IPS-18c (cell line): ENCODE results near the gene GARIN3.
"Not testable (repeated sequence)": the region's sequence is repeated elsewhere in the genome, so short reads cannot be mapped to it uniquely, and the experiment has no call there.

Source experiments
- H3K4me3 ChIP-seq: 2 replicates; pipeline ENCODE4 v1.7.0; 2013; ENCODE audit warnings: low read depth, mild to moderate bottlenecking, low read length, moderate library complexity; ENCODE audit not compliant: insufficient read depth
- H3K9me3 ChIP-seq: one replicate; pipeline ENCODE4 v1.6.1; 2013; ENCODE audit warnings: mild to moderate bottlenecking, low read length, moderate library complexity; ENCODE audit not compliant: control insufficient read depth, insufficient read depth

GARIN3 gene

DNA sequence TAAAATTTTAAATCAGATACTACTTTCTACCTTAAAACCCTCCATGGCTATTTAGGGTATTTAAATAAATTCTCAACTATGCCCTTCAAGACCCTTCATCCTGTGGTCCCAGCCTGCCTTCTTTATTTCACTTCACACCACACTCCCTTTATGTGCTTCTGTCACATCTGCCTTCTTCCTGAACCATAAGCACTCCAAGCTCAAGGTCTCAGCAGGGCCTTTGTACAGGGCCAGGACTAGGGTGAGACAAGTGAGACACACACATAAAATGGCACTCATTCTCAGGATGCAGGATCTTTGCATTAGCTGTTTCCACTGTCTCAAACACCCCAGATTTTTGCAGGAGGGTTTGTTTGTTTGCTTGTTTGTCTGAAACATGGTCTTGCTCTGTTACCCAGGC, 22.2 kb upstream of the GARIN3 start:
- Histone ChIP-seq H3K4me3 (no peak overlapping the region), H3K9me3 (no peaks in the 10 kb centered on the region)

DNA sequence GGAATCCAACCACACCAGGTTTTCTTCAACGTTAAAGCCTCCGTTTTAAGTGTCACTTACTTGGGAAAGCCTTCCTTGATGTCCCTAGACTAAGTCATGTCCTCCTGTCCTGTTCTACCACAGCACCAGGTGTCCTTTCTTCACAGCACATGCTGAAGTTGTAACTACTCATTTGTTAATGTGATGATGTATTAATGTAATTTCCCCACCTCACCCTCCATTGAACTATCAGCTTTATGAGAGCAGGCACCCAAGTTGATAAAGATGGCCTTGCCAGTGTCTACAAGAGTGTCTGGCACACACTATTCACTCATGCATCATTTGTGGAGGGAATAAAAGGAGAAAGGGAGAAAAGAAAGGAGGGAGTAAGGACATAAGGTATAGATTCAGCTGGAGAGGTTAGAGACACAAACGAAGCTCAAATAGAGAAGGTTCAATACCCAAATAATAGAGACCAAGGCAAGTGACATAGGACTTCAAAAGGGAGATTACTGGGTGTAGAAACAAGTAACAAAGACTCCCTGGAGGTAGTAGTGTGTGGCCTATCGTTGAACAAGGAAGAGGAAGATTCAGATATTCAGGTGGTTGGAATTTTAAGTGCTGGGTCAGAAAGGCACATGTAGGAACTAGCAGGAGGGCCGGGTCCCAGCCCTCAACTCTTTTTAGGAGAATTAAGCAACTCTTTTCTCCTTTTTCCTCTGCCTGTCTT, 21.1 kb upstream of the GARIN3 start:
- Histone ChIP-seq H3K9me3 (no peaks in the 10 kb centered on the region), H3K4me3 (no peak overlapping the region)

DNA sequence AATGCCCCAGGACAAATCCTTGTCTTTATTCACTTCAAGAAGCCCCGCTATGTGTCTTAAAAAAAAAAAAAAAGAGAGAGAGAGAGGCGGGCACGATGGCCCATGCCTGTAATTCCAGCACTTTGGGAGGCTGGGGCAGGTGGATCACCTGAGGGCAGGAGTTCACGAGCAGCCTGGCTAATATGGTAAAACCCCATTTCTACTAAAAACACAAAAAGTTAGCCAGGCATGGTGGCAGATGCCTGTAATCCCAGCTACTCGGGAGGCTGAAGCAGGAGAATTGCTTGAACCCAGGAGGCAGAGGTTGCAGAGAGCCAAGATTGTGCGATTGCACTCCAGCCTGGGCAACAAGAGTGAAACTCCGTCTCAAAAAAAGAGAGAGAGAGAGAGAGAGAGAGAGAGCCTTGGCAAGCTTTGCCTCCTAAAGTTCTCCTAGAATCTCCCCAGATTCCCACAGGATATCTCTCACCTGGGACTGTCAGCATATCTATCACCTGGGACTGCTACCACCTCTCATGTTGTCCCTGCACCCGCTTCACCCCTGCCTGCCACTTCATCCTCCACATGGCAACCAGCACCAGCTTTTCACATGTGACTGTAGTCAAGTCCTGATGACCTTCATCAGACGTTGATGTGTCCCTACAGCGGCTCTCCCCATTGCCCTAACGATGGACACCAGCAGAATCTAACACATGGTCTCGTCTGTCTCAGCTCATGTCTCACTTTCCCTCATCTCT, 20.4 kb upstream of the GARIN3 start:
- no peaks in the 10 kb centered on the region for H3K9me3 ChIP-seq
- no peak overlapping the region for H3K4me3 ChIP-seq

DNA sequence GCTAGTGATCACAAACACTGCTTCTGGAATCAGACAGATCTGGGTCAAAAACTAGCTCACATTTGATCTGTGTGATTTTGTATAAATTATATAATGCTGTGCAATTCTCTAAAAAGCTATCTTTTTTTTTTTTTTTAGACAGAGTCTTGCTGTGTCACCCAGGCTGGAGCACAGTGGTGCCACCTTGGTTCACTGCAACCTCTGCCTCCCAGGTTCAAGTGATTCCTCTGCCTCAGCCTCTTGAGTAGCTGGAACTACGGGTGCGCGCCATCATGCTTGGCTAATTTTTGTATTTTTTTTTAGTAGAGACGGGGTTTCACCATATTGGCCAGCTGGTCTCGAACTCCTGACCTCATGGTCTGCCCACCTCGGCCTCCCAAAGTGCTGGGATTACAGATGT, 19.1 kb upstream of the GARIN3 start:
- H3K4me3 ChIP-seq = not testable (repeated sequence)

DNA sequence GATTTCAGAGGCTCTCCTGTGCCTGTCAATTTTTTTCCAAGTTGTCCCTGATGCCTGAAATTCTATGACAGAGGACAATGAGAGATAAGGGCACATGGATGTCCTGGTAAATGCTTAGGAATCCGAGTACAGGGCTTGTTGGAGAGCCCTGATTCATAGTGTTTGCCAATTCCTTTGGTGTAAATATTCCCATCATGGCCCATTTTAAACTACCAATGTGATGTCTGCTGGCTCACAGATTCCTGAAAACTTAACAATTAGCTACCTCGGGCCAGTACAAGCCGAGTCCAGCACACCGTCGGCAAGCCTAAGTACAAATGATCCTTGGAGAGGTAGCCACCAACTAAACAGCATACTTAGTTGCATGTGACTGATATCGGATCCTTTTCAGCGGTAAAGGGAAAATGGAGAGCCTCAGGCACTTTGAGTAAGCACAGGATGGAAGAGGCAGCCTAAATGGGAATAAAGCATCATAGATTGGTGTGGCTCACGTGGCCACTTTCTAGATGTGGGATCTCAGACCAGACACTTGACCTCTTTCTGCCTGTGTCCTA, 18.1 kb upstream of the GARIN3 start:
- no peaks in the 10 kb centered on the region for H3K9me3 ChIP-seq
- no peak overlapping the region for H3K4me3 ChIP-seq

More for the DNA sequence above, 19.1 kb upstream of the GARIN3 start:
- H3K9me3 ChIP-seq = not testable (repeated sequence)

DNA sequence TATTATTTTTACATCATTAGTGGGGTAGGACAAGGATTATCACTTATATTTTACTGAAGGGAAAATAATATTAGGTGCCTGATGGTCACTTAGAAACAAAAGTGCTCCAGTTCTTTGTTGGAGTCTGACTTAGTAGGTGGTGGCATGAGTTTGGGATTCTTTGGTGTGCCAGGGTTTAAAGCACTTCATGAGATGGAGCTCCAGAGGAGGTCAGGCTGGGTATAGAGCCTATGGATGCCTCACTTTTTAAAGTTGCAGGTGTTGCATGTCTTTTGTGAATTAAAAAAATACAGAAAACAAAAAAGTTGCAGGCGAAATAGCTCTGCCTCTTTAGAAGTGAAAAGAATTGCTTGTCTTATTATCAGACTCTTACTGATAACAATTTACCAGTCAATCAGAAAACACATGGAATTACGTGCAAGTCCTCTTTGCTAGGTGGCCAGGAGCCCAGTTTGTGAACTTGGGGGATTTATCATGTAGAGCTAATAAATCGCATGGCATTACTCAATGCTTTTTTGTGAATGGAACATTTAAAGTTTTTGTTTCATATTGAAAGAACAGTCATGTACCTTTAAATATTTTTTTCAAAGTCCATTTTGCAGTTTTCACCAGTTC, 16.2 kb upstream of the GARIN3 start:
- no peak overlapping the region for H3K4me3 ChIP-seq
- H3K9me3 ChIP-seq = no peaks in the 10 kb centered on the region

DNA sequence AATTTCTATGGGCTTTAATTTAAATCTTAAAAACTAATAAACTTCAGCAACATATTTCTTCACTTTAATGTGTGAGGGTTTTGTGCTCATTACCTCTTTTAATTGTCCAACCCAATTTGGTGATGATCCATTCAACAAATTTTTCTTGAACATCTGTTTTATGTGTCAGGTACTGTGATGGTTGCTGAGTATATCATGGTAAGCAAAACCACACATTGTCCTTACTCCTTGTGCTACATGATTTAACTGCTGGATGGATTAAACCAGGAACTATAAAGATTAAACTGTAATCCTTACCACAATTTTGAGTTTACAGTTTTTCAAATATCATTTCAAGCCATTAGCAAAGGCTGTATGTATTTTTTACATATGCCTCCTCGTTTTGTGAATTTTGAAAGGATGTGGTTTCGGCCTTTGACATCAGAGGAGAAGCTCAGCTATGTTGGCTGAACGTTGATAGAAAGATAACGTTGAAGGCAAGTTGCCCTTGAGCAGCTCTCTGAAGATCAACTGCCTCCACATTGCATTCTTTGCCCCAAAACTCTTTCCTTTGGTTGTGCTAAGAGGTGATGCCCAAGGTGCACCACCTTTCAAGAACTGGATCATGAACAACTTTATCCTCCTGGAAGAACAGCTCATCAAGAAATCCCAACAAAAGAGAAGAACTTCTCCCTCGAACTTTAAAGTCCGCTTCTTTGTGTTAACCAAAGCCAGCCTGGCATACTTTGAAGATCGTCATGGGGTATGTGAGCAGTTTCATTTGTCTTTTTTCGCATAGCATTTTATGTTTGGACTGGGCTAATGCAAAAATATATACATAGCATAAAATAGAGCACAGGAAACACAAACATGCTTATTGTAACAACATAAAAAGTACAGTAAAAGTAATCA, 14.6 kb upstream of the GARIN3 start, which contains the start of gene ITK:
TSS of gene ITK (plus strand) at position 467 of the 891 bp plus-strand sequence. CDS start at position 605, 138 bp downstream.
- H3K4me3 ChIP-seq = no peak within 1 kb of the TSS
- no peaks in the 10 kb centered on the region for H3K9me3 ChIP-seq

DNA sequence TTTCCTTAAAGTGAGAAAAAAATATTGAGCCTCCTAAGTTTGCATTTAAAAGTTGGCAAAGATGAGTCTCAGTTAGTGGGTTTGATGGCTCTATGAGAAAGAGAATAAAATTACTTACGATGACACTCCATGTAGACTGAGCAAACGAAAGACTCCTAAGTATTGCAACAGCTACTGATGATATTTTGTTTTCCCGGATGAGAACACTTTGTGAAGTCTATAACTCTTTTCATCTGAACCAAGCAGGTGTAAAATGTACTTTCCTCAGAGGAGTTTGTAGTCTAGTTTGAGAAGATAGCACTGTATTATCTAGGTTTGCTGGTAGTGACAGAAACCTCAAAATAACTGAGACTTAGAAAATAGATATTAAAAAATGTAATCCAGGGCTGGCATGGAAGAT, 12.9 kb upstream of the GARIN3 start:
- Histone ChIP-seq H3K9me3 (no peaks in the 10 kb centered on the region), H3K4me3 (no peak overlapping the region)

DNA sequence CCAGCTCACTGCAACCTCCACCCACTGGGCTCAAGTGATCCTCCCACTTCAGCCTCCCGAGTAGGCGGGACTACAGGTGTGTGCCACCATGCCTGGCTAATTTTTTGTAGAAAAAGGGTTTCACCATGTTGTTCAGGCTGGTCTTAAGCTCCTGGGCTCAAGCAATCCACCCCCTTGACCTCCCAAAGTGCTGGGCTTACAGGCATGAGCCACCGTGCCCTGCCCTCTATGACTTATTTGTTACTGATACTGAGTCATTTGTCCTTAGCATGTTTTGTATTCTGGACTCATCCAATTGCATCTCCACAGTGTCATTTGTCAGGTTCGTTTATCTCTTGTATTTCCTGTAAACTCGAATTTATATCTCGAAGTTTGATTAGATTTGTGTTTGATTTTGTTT, 11.9 kb upstream of the GARIN3 start:
- no peaks in the 10 kb centered on the region for H3K9me3 ChIP-seq
- H3K4me3 ChIP-seq = no peak overlapping the region

DNA sequence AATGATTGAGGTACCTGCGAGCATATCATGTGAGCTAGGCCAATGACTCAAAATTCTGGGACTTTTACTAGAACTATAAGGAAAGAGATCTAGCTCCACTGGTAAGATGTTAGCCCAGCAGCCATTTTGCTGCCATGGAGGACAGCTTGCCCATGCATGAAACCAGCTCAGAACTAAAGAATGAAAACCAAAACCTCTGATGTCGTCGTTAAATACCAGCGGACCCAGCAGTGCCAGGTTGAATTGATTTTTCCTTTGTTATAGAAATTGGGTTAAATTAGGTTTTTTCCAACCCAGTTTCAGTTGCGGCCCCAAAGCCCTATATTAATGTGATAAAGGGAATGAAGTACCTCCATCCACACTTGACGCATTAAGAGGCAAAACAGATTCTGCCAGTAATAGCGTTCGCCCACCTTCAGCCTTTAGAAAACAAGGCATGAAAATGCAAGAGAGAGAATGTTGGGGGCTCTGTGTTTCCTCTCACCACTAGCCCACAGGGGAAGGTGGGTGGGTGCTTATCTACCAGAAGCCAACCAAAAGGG, 9.1 kb upstream of the GARIN3 start:
- Histone ChIP-seq H3K4me3 (no peak overlapping the region), H3K9me3 (peaks cover 4% of the 10 kb centered on the region)

DNA sequence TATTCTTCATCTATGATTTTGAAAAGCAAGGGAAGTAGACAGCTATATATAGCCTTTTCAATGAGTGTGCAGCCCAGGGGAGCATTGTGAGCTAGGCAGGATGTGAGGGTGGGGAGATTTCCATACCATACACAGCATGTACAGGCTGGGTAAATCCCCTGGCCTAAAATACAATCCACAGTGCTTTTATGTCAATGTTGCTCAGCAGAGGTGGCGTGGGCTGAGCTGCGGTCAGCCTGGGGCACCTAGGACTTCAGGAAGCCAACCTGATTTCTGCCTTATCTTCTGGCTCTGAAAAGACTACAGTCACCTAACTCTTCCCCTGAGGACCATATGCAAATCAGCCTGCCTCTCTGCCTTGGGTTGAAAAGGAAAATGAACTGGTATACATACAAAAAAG, 6.3 kb upstream of the GARIN3 start:
- Histone ChIP-seq H3K4me3 (no peak overlapping the region), H3K9me3 (peaks cover 4% of the 10 kb centered on the region)

DNA sequence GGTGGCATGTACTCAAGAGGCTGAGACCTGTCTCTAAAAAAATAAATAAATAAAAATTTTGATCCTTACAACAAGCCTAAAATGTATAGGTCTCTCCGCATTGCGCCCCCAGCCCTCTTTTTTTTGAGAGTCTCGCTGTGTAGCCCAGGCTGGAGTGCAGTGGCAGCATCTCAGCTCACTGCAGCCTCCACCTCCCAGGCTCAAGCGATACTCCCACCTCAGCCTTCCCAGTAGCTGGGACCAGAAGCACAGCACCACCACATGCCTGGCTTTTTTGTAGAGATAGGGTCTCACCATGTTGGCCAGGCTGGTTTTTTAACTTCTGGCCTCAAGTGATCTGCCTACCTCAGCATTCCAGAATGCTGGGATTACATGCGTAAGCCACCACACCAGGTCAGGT, 2.2 kb upstream of the GARIN3 start:
- H3K9me3 ChIP-seq = peaks cover 4% of the 10 kb centered on the region

DNA sequence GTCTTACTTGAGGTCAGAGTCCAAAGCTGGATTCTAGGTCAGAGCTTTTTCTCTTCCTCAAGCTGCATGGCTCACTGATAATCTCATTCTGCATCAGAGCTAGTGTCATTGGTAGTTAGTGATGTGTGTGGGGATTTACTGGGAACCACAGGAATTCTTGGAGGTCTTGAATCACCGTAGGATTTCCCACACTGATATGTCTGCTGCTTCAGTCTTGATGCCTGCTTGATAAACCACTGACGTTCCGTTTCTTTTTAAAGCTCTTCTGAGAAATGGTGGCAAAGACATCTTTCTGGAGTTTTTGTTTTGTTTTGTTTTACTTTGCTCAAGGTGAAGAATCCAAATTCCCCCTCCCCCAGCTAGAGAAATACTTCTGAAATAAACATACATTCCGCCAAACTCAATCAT, 1.2 kb upstream of the GARIN3 start:
- peaks cover 2% of the 10 kb centered on the region for H3K9me3 ChIP-seq
- no peak overlapping the region for H3K4me3 ChIP-seq

More for the DNA sequence above, 2.2 kb upstream of the GARIN3 start:
- H3K4me3 ChIP-seq = no peak overlapping the region

DNA sequence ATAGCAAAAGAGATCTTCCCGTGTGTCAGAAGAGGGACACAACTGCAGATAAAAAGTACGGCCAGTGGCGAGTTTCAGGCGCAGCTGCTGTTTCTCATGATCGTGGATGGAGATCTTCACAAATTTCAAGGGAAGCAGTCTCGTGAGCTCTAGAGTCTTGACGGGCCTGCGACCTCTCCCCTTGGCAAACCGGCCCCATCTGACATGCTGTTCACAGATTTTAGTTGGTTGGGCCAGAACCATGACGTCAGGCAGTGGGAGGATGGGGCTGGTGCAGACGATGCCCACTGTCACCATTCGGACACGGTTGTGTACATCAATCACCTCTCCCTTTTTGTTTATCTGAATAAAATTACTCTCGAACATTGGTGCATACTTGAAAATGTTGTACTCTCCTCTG, 396 bp downstream of the GARIN3 start:
- Histone ChIP-seq H3K9me3 (no peaks in the 10 kb centered on the region), H3K4me3 (no peak overlapping the region)

DNA sequence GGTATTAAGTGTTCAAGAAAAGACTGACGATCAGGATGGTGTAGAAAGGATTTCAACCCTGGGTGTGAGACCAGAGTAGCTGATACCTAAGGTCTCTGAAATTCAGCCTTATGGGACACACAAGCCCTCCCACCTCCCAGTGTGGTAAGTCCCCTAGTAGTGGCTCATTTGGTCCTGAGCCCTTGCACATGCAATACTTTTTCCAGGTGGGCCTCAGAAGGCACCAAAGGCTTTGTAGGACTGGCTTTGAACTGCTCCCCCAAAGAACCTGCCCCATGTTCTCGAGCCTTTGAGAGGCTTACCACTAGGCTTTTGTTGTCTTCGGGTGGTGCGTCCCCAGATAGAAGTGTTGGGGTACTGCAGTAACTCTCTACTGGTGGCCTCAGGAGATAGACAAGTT, 803 bp downstream of the GARIN3 start:
- H3K4me3 ChIP-seq = no peak overlapping the region
- no peaks in the 10 kb centered on the region for H3K9me3 ChIP-seq

DNA sequence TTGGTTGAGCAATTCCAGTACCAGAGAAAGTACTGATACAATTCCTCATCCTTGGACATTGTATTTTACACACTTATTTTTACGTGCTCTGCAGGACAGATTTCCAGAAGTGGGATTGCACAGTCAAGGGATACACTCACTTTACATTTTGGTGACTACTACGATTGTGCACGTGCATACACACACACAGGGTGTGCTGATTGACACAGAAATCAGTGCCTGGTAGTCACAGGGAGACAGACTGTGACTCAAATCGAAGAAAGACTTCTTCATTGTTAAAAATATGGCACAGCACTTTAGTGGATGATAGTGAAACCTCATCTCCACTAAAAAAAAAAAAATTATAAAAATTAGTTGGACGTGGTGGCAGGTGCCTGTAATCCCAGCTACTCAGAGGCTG, 1.5 kb downstream of the GARIN3 start:
- no peak overlapping the region for H3K4me3 ChIP-seq
- no peaks in the 10 kb centered on the region for H3K9me3 ChIP-seq
